Hepatocyte (in vitro differentiated cells): ENCODE data around the gene BLTP3B. TPM values are rescaled to one million over a fixed set of nuclear protein-coding genes. Genes with fewer than 3 reads are reported as not detected.
A peak's percentile ranks its signal among the peaks of the same experiment; 100 is the strongest.
"Not testable (repeated sequence)": the region's sequence is repeated elsewhere in the genome, so short reads cannot be mapped to it uniquely, and the experiment has no call there.

Source experiments
- DNase-seq: peaks from one replicate; pipeline ENCODE4 v3.0.0-alpha.2; 2016; ENCODE audit warnings: low spot score
- H2AFZ ChIP-seq: fragments of 200-600 bp; sonication (generic); 2 replicates; pipeline ENCODE4 v1.6.0; 2016; ENCODE audit warnings: antibody characterized with exemption, mild to moderate bottlenecking
- H3K27ac ChIP-seq: fragments of 200-600 bp; sonication (generic); 2 replicates; pipeline ENCODE4 v1.5.1; 2016; ENCODE audit warnings: mild to moderate bottlenecking
- H3K27me3 ChIP-seq: fragments of 200-600 bp; sonication (generic); 2 replicates; pipeline ENCODE4 v1.6.1; 2016
- H3K36me3 ChIP-seq: fragments of 200-600 bp; sonication (generic); replicated peaks from 2 replicates; pipeline ENCODE4 v1.5.1; 2016; ENCODE audit warnings: low read depth; ENCODE audit not compliant: insufficient read depth
- H3K4me1 ChIP-seq: fragments of 200-600 bp; sonication (generic); 2 replicates; pipeline ENCODE4 v1.5.1; 2016; ENCODE audit warnings: mild to moderate bottlenecking, moderate library complexity; ENCODE audit not compliant: insufficient read depth
- H3K4me2 ChIP-seq: fragments of 200-600 bp; sonication (generic); 2 replicates; pipeline ENCODE4 v1.6.0; 2016
- H3K4me3 ChIP-seq: fragments of 200-600 bp; sonication (generic); 2 replicates; pipeline ENCODE4 v1.5.1; 2016; ENCODE audit warnings: mild to moderate bottlenecking
- H3K79me2 ChIP-seq: fragments of 200-600 bp; sonication (generic); 2 replicates; pipeline ENCODE4 v1.6.0; 2017; ENCODE audit warnings: mild to moderate bottlenecking
- H3K9me2 ChIP-seq: fragments of 200-600 bp; sonication (generic); replicated peaks from 2 replicates; pipeline ENCODE4 v1.6.0; 2017; ENCODE audit warnings: mild to moderate bottlenecking; ENCODE audit not compliant: insufficient read depth
- H3K9me3 ChIP-seq: fragments of 200-600 bp; sonication (generic); 2 replicates; pipeline ENCODE4 v1.5.1; 2016; ENCODE audit warnings: low read depth, mild to moderate bottlenecking
- H4K20me1 ChIP-seq: fragments of 200-600 bp; sonication (generic); 2 replicates; pipeline ENCODE4 v1.6.0; 2016; ENCODE audit warnings: mild to moderate bottlenecking; ENCODE audit not compliant: insufficient read depth, poor library complexity, severe bottlenecking
- CTCF ChIP-seq: fragments of 200-600 bp; sonication (generic); IDR thresholded peaks from 2 replicates; pipeline ENCODE4 v1.5.1; 2016; ENCODE audit warnings: antibody characterized with exemption, mild to moderate bottlenecking; ENCODE audit not compliant: poor library complexity
- EZH2 ChIP-seq: fragments of 200-600 bp; sonication (generic); IDR thresholded peaks from 2 replicates; pipeline ENCODE4 v1.6.1; 2016; ENCODE audit warnings: antibody characterized with exemption, mild to moderate bottlenecking, borderline replicate concordance
- EZH2phosphoT487 ChIP-seq: fragments of 200-600 bp; sonication (generic); IDR thresholded peaks from one replicate; pipeline ENCODE4 v1.6.1; 2018; ENCODE audit warnings: antibody characterized with exemption, mild to moderate bottlenecking, low read depth, moderate library complexity; ENCODE audit not compliant: unreplicated experiment, severe bottlenecking
- WGBS: methylation state at CpG from one replicate; pipeline ENCODE4 v1.1.6; 2016; ENCODE audit warnings: low lambda C conversion rate; ENCODE audit errors: missing lambda C conversion rate; 5-methylcytosine and 5-hydroxymethylcytosine counted together
- polyA plus RNA-seq: library from polyadenylated mRNA; unstranded; fragments of >200 nt; fragmentation: Nextera tagmentation; extraction: Ambion mirVana; gene quantifications from 2 replicates; pipeline ENCODE4 v1.2.1, GENCODE V29; 2016
- total RNA-seq: library from RNA; depleted of rRNA; stranded (reverse); fragments of >200 nt; gene quantifications from 2 replicates; pipeline ENCODE4 v1.2.3, GENCODE V29; 2014

BLTP3B gene
- total and polyA plus RNA-seq, 2 experiments from 2014 or later, result 11.0 to 31.8 TPM

- H3K4me1 ChIP-seq, result no peaks in the 10 kb centered on the region
- no peak overlapping the region for H2AFZ ChIP-seq
- WGBS, result 71% methylated on average over 5 of the region's 5 CpGs
- no peaks in the 10 kb centered on the region for H3K36me3 ChIP-seq
- no peak for TF ChIP-seq EZH2
- no peak for TF ChIP-seq EZH2phosphoT487
- no peak for TF ChIP-seq CTCF
- no peaks in the 10 kb centered on the region for H3K9me2 ChIP-seq
- peak overlapping the region; percentile 19 for H3K4me2 ChIP-seq
- H3K79me2 ChIP-seq, result no peaks in the 10 kb centered on the region
- no peak for DNase-seq
- no peak overlapping the region for H3K27ac ChIP-seq
- no peaks in the 10 kb centered on the region for H4K20me1 ChIP-seq
- no peaks in the 10 kb centered on the region for H3K27me3 ChIP-seq
- no peaks in the 10 kb centered on the region for H3K9me3 ChIP-seq
- no peak overlapping the region for H3K4me3 ChIP-seq
Measured at GRCh38 chr12:100185361-100185894, 42.8 kb upstream of the BLTP3B start.

- Histone ChIP-seq H4K20me1 (no peaks in the 10 kb centered on the region), H3K4me3 (no peak overlapping the region), H3K27ac (no peak overlapping the region), H3K4me2 (no peak overlapping the region), H2AFZ (no peak overlapping the region), H3K9me2 (no peaks in the 10 kb centered on the region), H3K9me3 (no peaks in the 10 kb centered on the region), H3K79me2 (no peaks in the 10 kb centered on the region), H3K36me3 (no peaks in the 10 kb centered on the region), H3K4me1 (no peaks in the 10 kb centered on the region), H3K27me3 (no peaks in the 10 kb centered on the region)
- TF ChIP-seq CTCF (no peak), EZH2 (no peak), EZH2phosphoT487 (no peak)
- 93% methylated on average over 8 of the region's 8 CpGs for WGBS
- DNase-seq, result no peak
Measured at GRCh38 chr12:100184549-100185145, 42.0 kb upstream of the BLTP3B start.

DNA sequence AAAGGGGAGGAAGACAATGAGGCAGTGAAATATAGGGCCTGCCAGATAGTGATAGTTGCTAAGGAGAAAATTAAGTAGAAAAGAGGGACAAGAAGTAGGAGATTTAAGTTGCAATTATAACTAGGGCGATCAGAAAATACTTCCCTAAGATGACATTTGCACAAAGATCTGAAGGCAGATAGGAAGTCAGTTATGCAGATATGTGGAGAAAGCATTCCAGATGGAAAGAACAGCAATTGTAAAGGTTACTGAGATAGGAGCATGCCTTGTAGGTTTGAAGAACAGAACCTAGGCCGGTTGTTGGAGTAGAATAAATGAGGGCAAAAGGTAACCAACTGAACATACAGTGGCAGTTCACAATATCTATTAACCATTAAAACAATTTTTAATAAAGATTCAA is 36.6 kb upstream of the BLTP3B start:
- no peak overlapping the region for H3K4me3 ChIP-seq
- no peak overlapping the region for H2AFZ ChIP-seq
- no peaks in the 10 kb centered on the region for H3K27me3 ChIP-seq
- TF ChIP-seq EZH2phosphoT487, result no peak
- TF ChIP-seq CTCF, result no peak
- TF ChIP-seq EZH2, result no peak
- H4K20me1 ChIP-seq, result no peaks in the 10 kb centered on the region
- no peak for DNase-seq
- no peak overlapping the region for H3K4me2 ChIP-seq
- H3K4me1 ChIP-seq, result no peaks in the 10 kb centered on the region
- H3K9me2 ChIP-seq, result no peaks in the 10 kb centered on the region
- no peak overlapping the region for H3K27ac ChIP-seq
- no peaks in the 10 kb centered on the region for H3K9me3 ChIP-seq
- 80% methylated on average over 2 of the region's 2 CpGs for WGBS
- no peaks in the 10 kb centered on the region for H3K79me2 ChIP-seq
- no peaks in the 10 kb centered on the region for H3K36me3 ChIP-seq

DNA sequence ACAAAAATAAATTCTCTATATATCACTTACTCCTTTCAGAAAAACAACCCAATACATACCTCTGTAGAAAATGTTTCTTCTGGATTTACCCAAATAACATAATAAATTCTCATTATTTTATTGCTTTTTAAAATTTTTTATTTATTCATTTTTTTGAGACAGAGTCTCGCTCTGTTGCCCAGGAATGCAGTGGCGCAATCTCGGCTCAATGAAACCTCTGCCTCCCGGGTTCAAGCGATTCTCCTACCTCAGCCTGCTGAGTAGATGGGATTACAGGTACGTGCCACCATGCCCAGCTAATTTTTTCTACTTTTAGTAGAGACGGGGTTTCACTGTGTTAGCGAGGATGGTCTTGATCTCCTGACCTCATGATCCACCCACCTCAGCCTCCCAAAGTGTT is 33.8 kb upstream of the BLTP3B start:
- not testable (repeated sequence) for H3K79me2 ChIP-seq, H3K27me3 ChIP-seq, H3K9me3 ChIP-seq, H3K4me1 ChIP-seq, H3K36me3 ChIP-seq, DNase-seq, H3K4me3 ChIP-seq, H3K9me2 ChIP-seq, H3K27ac ChIP-seq, H4K20me1 ChIP-seq, H2AFZ ChIP-seq, H3K4me2 ChIP-seq
- WGBS, result 93% methylated on average over 8 of the region's 8 CpGs
